Skeletal muscle tissue (tissue), 4 donors: Measurements from ENCODE around the gene TNPO1. TPM values are rescaled to one million over a fixed set of nuclear protein-coding genes. Genes with fewer than 3 reads are reported as not detected.
"Not testable (repeated sequence)": the region's sequence is repeated elsewhere in the genome, so short reads cannot be mapped to it uniquely, and the experiment has no call there.

ENCODE experiments used
- H3K27ac ChIP-seq: one replicate; pipeline ENCODE4 v1.7.0; 2013; ENCODE audit warnings: mild to moderate bottlenecking, low read depth, low read length, inconsistent platforms
- H3K27me3 ChIP-seq, 3 donors: one replicate each; pipeline ENCODE4 v1.7.0; 2013; ENCODE audit warnings: low read length in 3 of 3; ENCODE audit not compliant: control insufficient read depth in 3 of 3, insufficient read depth in 3 of 3
- H3K36me3 ChIP-seq, 3 donors: one replicate each; pipeline ENCODE4 v1.7.0; 2013; ENCODE audit warnings: low read length in 3 of 3; ENCODE audit not compliant: control insufficient read depth in 3 of 3, insufficient read depth in 3 of 3
- H3K4me1 ChIP-seq, 3 donors: one replicate each; pipeline ENCODE4 v1.7.0; 2013; ENCODE audit warnings: low read length in 3 of 3, mild to moderate bottlenecking in 3 of 3; ENCODE audit not compliant: control insufficient read depth in 3 of 3, insufficient read depth in 3 of 3
- H3K4me3 ChIP-seq, 3 donors: one replicate each; pipeline ENCODE4 v1.7.0; 2013; ENCODE audit warnings: low read length in 3 of 3
- H3K9ac ChIP-seq, 3 donors: one replicate each; pipeline ENCODE4 v1.7.0; 2013; ENCODE audit warnings: low read length in 3 of 3, mild to moderate bottlenecking in 3 of 3, moderate library complexity in 2 of 3, low read depth in 1 of 3
- H3K9me3 ChIP-seq, 3 donors: one replicate each; pipeline ENCODE4 v1.7.0; 2013; ENCODE audit warnings: low read length in 3 of 3; ENCODE audit not compliant: control insufficient read depth in 3 of 3
- total RNA-seq: library from RNA; depleted of rRNA; stranded (reverse); fragments of >200 nt; gene quantifications from one replicate; pipeline ENCODE4 v1.2.3, GENCODE V29; 2014
- donor health status: Osteomylitis.

Gene TNPO1
- total RNA-seq, 1 donor from 2014 or later, result 111 TPM

DNA sequence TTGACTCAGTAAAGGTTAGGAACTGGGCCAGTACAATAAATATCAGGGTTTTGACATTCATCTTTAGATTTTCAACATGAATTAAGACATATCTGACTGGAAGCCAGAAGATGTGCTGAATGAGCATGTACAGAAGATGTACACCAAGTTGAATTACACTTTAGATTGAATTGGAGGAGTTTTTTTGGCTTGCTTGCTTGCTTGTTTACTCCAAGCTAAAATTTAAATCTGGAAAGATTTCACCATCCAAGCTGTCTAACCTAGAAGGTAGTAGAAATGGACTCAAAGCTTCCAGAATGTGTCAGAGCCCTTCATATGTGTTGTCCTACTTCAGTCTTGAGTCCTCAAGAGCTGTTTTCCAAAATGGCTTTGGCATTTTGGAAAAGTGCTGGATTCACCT, 90.3 kb downstream of the TNPO1 start:
- Histone ChIP-seq H3K27ac (no peak overlapping the region), H3K4me1 (no peaks in the 10 kb centered on the region), H3K4me3 (no peak overlapping the region), H3K27me3 (no peaks in the 10 kb centered on the region), H3K9me3 (no peaks in the 10 kb centered on the region), H3K9ac (no peak overlapping the region), H3K36me3 (peaks cover 18 to 57% (median 53%) of the 10 kb centered on the region in 3 donors)

DNA sequence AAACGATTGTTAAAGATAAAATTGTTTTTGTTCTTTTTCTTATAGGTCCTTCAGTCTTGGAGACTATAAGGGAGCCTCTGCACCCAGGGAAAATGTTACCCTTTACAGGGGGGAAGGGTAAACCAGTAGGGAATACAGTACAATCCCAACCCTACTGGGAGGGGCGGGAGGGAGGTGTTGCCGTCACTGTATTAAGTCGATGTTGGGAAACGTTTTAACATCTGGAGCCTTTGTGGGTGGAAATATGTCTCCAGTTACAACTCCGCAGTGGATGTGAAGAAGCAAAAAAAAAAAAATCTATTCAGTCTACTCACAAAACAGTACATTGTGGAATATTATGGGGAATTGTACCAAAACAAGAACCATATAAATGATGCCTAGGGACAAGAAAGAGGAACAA, 92.2 kb downstream of the TNPO1 start:
- H3K27ac ChIP-seq, result no peak overlapping the region
- no peak overlapping the region for H3K9ac ChIP-seq
- H3K4me1 ChIP-seq, result no peaks in the 10 kb centered on the region
- H3K36me3 ChIP-seq, result peaks cover 13 to 51% (median 47%) of the 10 kb centered on the region in 3 donors
- H3K27me3 ChIP-seq, result no peaks in the 10 kb centered on the region
- H3K4me3 ChIP-seq, result no peak overlapping the region
- no peaks in the 10 kb centered on the region for H3K9me3 ChIP-seq

DNA sequence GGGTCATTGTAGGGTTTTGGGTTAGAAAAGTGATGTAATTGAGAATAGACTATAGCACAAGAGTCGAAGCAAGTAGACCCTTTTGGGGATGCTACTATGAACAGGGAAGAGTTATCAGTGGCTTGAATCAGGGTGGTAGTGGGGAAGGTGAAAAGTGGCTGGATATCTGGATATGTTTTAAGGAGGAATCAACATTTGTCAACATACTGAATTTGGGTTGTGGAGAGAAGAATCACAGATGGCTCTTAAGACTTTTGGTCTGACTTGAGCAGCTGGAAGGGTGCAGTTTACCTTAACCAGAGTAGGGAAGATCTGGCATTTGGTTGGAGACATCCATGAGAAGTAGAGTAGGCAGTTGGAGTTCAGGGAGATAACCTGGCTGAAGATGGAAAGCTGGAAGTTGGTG, 100.9 kb downstream of the TNPO1 start:
- no peaks in the 10 kb centered on the region for H3K9me3 ChIP-seq
- H3K4me3 ChIP-seq, result no peak overlapping the region
- H3K4me1 ChIP-seq, result no peaks in the 10 kb centered on the region
- no peak overlapping the region for H3K27ac ChIP-seq
- no peak overlapping the region for H3K9ac ChIP-seq
- H3K27me3 ChIP-seq, result no peaks in the 10 kb centered on the region
- H3K36me3 ChIP-seq, result no peaks in the 10 kb centered on the region

DNA sequence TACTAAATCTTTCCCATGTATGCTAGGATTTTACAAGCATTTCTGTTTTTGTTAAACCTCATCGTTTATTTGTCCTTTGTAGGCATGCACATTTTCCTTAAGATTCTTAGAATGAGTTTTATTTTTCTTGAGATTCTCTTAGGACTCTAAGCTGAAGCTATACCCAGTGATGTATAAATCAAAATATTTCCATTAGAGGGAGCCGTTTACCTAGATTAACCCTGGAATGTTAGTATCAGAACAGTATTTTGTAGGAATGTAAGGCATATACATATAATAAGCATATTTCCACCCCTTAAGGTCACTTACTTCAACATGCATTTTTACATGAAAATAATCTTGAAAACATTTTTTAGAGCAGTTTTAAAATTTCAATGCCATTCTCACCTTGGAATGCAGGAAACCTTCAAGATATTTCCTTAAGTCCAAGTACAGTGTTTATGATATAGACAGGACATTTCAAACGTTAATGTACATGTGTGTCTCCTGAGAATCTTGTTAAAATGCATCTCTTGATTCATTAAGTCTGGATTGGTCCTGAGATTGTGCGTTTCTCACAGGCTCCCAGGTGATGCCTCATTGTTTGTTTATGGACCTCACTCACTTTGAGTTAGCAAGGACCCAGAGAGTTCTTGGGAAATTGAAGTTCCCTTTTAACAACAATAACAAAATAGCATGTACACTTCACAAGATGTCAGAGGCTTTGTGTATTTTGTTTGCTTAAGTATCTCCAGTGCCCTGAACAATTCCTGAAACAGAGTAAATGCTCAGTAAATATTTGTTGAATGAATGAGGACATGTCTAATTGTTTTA, 104.4 kb downstream of the TNPO1 start:
- no peaks in the 10 kb centered on the region for H3K4me1 ChIP-seq
- no peak overlapping the region for H3K27ac ChIP-seq
- H3K36me3 ChIP-seq, result no peaks in the 10 kb centered on the region
- H3K9me3 ChIP-seq, result no peaks in the 10 kb centered on the region
- no peaks in the 10 kb centered on the region for H3K27me3 ChIP-seq
- no peak overlapping the region for H3K9ac ChIP-seq
- no peak overlapping the region for H3K4me3 ChIP-seq

DNA sequence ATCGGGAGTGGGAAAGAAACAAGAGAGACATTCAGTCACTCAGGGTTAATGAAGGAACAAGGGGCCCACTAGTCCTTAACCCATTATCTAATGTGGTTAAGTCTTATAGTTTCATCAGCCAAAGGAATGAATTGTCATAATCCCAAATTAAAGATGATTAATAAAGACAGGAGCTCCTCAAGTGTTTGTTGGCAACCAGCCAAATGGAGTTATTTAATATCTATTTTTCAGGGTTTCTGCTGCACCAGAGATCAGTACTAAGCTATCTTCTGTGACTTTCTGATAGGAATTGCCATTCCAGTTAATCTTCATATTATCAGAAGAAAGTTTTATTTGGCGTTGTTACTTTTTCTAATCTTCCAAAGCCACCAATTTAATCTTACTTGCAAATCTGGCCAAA, 105.4 kb downstream of the TNPO1 start:
- Histone ChIP-seq H3K4me1 (no peaks in the 10 kb centered on the region), H3K4me3 (no peak overlapping the region), H3K9ac (no peak overlapping the region), H3K27me3 (no peaks in the 10 kb centered on the region), H3K27ac (no peak overlapping the region), H3K9me3 (no peaks in the 10 kb centered on the region), H3K36me3 (no peaks in the 10 kb centered on the region)

DNA sequence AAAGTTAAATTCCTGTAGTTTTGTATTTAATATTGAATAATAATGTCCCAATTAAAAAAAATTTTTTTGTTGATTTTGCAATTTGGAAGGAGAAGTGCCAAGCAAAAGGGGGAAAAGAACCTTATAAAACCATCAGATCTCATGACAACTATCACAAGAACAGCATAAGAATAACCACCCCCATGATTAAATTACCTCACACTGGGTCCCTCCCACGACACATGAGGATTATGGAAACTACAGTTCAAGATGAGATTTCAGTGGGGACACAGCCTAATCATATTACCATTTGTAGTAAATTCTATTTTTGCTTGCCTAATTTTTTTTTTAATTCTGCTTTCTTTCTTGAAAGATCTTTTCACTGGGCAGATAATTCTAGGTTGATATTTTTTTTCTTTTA, 106.0 kb downstream of the TNPO1 start:
- H3K36me3 ChIP-seq, result no peaks in the 10 kb centered on the region
- no peaks in the 10 kb centered on the region for H3K27me3 ChIP-seq
- H3K4me1 ChIP-seq, result no peaks in the 10 kb centered on the region

DNA sequence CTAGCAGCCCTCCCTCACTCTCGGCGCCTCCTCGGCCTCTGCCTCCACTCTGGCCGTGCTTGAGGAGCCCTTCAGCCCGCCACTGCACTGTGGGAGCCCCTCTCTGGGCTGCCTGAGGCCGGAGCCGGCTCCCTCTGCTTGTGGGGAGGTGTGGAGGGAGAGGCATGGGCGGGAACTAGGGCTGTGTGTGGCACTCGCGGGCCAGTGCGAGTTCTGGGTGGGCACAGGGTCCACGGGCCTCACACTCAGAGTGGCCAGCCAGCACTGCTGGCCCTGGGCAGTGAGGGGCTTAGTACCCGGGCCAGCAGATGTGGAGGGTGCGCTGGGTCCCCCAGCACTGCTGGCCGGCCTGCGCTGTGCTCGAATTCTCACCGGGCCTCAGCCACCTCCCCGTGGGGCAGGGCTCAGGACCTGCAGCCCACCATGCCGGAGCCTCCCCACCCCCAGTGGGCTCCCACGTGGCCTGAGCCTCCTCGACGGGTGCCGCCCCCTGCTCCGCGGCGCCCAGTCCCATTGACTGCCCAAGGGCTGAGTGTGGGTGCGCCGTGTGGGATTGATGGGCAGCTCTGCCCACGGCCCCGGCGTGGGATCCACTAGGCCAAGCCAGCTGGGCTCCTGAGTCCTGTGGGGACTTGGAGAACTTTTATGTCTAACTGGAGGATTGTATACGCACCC, 109.0 kb downstream of the TNPO1 start:
- Histone ChIP-seq H3K4me3 (no peak overlapping the region), H3K36me3 (no peaks in the 10 kb centered on the region), H3K27ac (no peak overlapping the region), H3K9me3 (no peaks in the 10 kb centered on the region), H3K4me1 (no peaks in the 10 kb centered on the region), H3K9ac (no peak overlapping the region), H3K27me3 (no peaks in the 10 kb centered on the region)

More for the DNA sequence above, 106.0 kb downstream of the TNPO1 start:
- Histone ChIP-seq H3K4me3 (no peak overlapping the region), H3K9me3 (no peaks in the 10 kb centered on the region), H3K27ac (no peak overlapping the region), H3K9ac (no peak overlapping the region)

DNA sequence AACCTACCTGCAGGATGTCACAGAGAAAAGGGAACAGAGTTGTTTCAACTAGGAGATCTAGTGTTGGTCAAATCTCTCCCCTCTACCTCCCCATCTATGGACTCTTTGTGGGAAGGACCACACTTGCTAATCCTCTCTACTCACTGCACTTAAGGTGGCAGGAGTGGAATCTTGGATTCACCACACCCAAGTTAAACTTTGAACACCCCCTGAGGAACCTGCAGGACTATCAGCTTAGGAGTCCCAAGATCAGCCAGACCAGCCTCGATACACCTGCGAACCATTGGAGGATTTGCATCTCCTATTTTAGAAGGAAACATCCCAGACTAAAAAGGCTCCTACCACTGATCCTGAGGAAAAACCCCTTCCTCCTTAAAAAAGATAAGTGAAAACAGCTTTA, 116.2 kb downstream of the TNPO1 start:
- H3K36me3 ChIP-seq, H3K4me1 ChIP-seq, H3K9me3 ChIP-seq, H3K27ac ChIP-seq, H3K27me3 ChIP-seq, H3K9ac ChIP-seq, H3K4me3 ChIP-seq: not testable (repeated sequence)

DNA sequence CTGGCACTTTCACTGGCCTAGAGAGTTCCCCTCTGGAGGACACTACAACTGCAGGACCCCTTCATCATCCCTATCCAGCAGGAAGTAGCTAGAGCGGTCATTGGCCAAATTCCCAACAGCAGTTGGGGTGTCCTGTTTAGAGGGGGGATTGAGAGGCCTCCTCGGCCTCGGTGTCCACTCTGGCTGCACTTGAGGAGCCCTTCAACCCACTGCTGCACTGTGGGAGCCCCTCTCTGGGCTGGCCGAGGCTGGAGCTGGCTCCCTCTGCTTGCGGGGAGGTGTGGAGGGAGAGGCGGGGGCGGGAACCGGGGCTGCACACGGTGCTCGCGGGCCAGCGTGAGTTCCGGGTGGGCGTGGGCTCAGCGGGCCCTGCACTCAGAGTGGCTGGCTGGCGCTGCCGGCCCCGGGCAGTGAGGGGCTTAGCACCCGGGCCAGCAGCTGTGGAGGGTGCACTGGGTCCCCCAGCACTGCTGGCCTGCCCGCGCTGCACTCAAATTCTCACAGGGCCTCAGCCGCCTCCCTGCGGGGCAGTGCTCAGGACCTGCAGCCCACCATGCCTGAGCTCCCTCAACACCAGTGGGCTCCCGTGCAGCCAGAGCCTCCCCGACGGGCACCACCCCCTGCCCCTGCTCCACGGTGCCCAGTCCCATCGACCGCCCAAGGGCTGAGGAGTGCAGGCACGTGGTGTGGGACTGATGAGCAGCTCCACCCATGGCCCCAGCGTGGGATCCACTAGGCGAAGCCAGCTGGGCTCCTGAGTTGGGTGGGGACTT, 118.7 kb downstream of the TNPO1 start:
- H3K27ac ChIP-seq, H3K9ac ChIP-seq, H3K4me3 ChIP-seq, H3K4me1 ChIP-seq, H3K9me3 ChIP-seq, H3K36me3 ChIP-seq, H3K27me3 ChIP-seq: not testable (repeated sequence)

DNA sequence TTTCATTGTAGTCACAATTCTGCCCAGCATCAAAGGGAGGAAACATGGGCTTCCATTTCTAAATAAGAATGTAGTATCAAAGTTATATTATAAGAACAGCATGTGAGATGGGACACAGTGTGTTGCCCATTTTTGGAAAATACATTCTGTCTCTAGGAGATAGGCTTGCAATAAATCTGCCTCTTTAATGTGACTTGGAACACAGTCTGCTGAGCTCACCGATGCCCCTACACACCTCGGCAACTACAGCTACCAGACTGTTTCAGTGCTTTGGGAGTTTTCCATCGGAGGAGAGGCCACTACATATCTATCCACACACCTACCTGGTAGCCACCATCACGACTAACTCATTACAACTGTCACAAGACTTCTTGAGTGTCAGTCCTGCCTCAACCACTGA, 120.4 kb downstream of the TNPO1 start:
- Histone ChIP-seq H3K4me1 (peaks cover 0 to 4% (median 2%) of the 10 kb centered on the region in 3 donors), H3K4me3 (no peak overlapping the region), H3K27me3 (no peaks in the 10 kb centered on the region), H3K9me3 (no peaks in the 10 kb centered on the region), H3K36me3 (no peaks in the 10 kb centered on the region), H3K27ac (no peak overlapping the region), H3K9ac (no peak overlapping the region)
